Heart right ventricle (tissue), 16 donors: ENCODE measurements around the gene PLB1. TPM values are rescaled to one million over a fixed set of nuclear protein-coding genes. Genes with fewer than 3 reads are reported as not detected.

Source experiments
- ATAC-seq, 8 donors: fragments of 200-7000 bp; cut with Tn5 transposase; one replicate each; pipeline ENCODE4 v1.9.1; 2020; ENCODE audit warnings: mild to moderate bottlenecking in 8 of 8, moderate library complexity in 8 of 8, moderate number of reproducible peaks in 1 of 8
- DNase-seq, 2 donors: peaks; one replicate each; pipeline ENCODE4 v3.0.0-alpha.2; 2020
- H3K27ac ChIP-seq, 10 donors: fragments of 200-600 bp; sonication (generic) in 2 of 10; one replicate each; pipeline versions ENCODE4 v1.5.0 to v1.8.0; 2020 to 2022; ENCODE audit warnings: mild to moderate bottlenecking in 3 of 10
- H3K27me3 ChIP-seq, 7 donors: fragments of 200-600 bp; one replicate each; pipeline ENCODE4 v1.8.0; 2021 to 2022; ENCODE audit warnings: mild to moderate bottlenecking in 2 of 7
- H3K36me3 ChIP-seq, 9 donors: fragments of 200-600 bp; sonication (generic) in 1 of 9; one replicate each; pipeline versions ENCODE4 v1.5.0 to v1.8.0; 2020 to 2022; ENCODE audit warnings: mild to moderate bottlenecking in 2 of 9
- H3K4me1 ChIP-seq, 9 donors: fragments of 200-600 bp; sonication (generic) in 1 of 9; one replicate each; pipeline versions ENCODE4 v1.5.0 to v1.8.0; 2020 to 2022; ENCODE audit warnings: mild to moderate bottlenecking in 4 of 9
- H3K4me3 ChIP-seq, 10 donors: fragments of 200-600 bp; sonication (generic) in 2 of 10; one replicate each; pipeline versions ENCODE4 v1.5.0 to v1.8.0; 2020 to 2022; ENCODE audit warnings: mild to moderate bottlenecking in 7 of 10, moderate library complexity in 2 of 10
- H3K9me3 ChIP-seq, 11 donors: fragments of 200-600 bp in 10 of 11; sonication (generic) in 2 of 11; one replicate each; pipeline versions ENCODE4 v1.5.0 to v1.8.0; 2013 to 2022; ENCODE audit warnings: mild to moderate bottlenecking in 2 of 11, control low read depth in 1 of 11, moderate library complexity in 1 of 11
- WGBS, 2 donors: extraction: QIAGEN DNeasy Blood & Tissue Kit; methylation state at CpG; one replicate each; pipeline ENCODE4 v1.1.7; 2013; ENCODE audit warnings: inconsistent platforms in 1 of 2; 5-methylcytosine and 5-hydroxymethylcytosine counted together
- intact Hi-C, 10 donors: fragments of 100-400 bp; cut with DNase I; formaldehyde crosslinking; loops; one replicate each; pipeline versions ENCODE4 v1.11.1 to v1.14.2; 2022
- polyA plus RNA-seq, 2 donors: library from polyadenylated mRNA; stranded (reverse); fragments of 200-250 nt; gene quantifications; one replicate each; pipeline ENCODE4 v1.2.3, GENCODE V29; 2013
- total RNA-seq, 10 donors: library from RNA; stranded (reverse); fragmentation: NEBNext Ultra II Directional in 3 of 10; extraction: Animal tissue kit (Norgen Biotek cat#: 25700) in 3 of 10; gene quantifications; one replicate each; pipeline versions ENCODE4 v1.2.1 to v1.2.4, GENCODE V29; 2021 to 2023
- TF ChIP-seq, protein P1 (sequence below), 9 donors: fragments of 200-600 bp; sonication (generic) in 2 of 9; IDR thresholded peaks; one replicate each; pipeline versions ENCODE4 v1.5.0 to v1.8.0; 2021 to 2022; ENCODE audit warnings: antibody characterized with exemption in 9 of 9, mild to moderate bottlenecking in 5 of 9, moderate library complexity in 1 of 9
- donor health status: Arrhythmogenic right ventricular cardiomyopathy.
- donor health status: ischemic (EF 13 %, LVEDD 7.1; RV severe dilation, severe dysfunction).
- donor health status: healthy with polysubstance abuse.
- donor health status: DM: no; HTN: yes; CAD: no.
- donor health status: DM: no; HTN: no; CAD: no.
- donor health status: ischemic (EF 25% LVEDD 6.9; RV normal size, moderate dysfunction).
- donor health status: ischemic (EF 25% LVEDD 5.7; RV mildly dilated, moderate dysfunction).
- donor health status: healthy.
- donor health status: DM: yes; HTN: yes; CAD: no.
- donor health status: Ischemic cardiomyopathy.
- donor health status: ischemic (EF 35%, LVEDD 5.7; RV mildly dilated, moderate dysfunction).
- donor health status: nonischemic (EF 11% LVEDD 7.7; RV severe dilation, severe dysfunction).
- donor health status: DM: yes; HTN: yes; CAD: no.
- donor health status: PGD.
- donor health status: ischemic (EF 29% LVEDD 5.4; RV normal size, mild dysfunction).
- donor health status: nonischemic (EF 23%, LVEDD 6.1; RV moderate dilation, normal function).

PLB1 gene
- total and polyA plus RNA-seq, 12 donors = 0.34 to 6.1 (median 1.4) TPM

DNA sequence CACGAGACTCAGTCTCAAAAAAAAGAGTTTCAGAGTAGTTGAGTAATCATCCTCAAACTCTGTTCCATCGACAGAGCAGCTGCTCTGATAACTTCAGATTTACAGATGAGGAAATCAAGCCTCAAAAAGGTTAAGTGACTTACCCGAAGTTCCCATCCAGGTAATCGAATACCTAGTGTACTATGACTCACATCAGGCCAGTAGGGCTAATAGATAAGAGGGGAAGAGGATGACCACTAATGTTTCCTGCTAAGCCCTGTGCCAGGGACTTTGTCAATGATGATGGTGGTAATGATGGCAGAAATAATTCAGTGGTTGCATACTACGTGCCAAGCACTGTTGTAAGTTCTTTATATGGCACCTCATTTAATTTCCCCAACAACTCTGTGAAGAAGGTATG lies 80.9 kb downstream of the PLB1 start:
- H3K27ac ChIP-seq = no peak overlapping the region
- 87% methylated on average over 5 of the region's 5 CpGs for WGBS, 2 donors

GRCh38 chr2:28577791-28578680 lies 82.2 kb downstream of the PLB1 start:
- intact Hi-C loops = no loop called here
- H3K36me3 ChIP-seq = no peaks in the 10 kb centered on the region
- H3K4me3 ChIP-seq = no peak overlapping the region
- ATAC-seq (no peak), DNase-seq (no peak)
- peaks cover 0 to 5% (median 0%) of the 10 kb centered on the region in 9 donors for H3K4me1 ChIP-seq
- H3K27ac ChIP-seq = no peak overlapping the region
- 91 to 96% methylated on average over 16 of the region's 16 CpGs for WGBS, 2 donors
- H3K27me3 ChIP-seq = no peaks in the 10 kb centered on the region
- no peaks in the 10 kb centered on the region for H3K9me3 ChIP-seq
- TF ChIP-seq, protein P1, sequence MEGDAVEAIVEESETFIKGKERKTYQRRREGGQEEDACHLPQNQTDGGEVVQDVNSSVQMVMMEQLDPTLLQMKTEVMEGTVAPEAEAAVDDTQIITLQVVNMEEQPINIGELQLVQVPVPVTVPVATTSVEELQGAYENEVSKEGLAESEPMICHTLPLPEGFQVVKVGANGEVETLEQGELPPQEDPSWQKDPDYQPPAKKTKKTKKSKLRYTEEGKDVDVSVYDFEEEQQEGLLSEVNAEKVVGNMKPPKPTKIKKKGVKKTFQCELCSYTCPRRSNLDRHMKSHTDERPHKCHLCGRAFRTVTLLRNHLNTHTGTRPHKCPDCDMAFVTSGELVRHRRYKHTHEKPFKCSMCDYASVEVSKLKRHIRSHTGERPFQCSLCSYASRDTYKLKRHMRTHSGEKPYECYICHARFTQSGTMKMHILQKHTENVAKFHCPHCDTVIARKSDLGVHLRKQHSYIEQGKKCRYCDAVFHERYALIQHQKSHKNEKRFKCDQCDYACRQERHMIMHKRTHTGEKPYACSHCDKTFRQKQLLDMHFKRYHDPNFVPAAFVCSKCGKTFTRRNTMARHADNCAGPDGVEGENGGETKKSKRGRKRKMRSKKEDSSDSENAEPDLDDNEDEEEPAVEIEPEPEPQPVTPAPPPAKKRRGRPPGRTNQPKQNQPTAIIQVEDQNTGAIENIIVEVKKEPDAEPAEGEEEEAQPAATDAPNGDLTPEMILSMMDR (IDR thresholded peaks at IDR 0.05) = no peak

More for the DNA sequence above, 80.9 kb downstream of the PLB1 start:
- TF ChIP-seq, protein P1 (IDR thresholded peaks at IDR 0.05) = no peak
- intact Hi-C loops = no loop called here
- Histone ChIP-seq H3K4me3 (no peak overlapping the region), H3K4me1 (no peaks in the 10 kb centered on the region), H3K27me3 (no peaks in the 10 kb centered on the region), H3K36me3 (no peaks in the 10 kb centered on the region), H3K9me3 (peaks cover 0 to 3% (median 0%) of the 10 kb centered on the region in 11 donors)
- DNase-seq (no peak), ATAC-seq (no peak)

- TF ChIP-seq, protein P1 (IDR thresholded peaks at IDR 0.05) = no peak
- intact Hi-C loops = no loop called here
- H3K9me3 ChIP-seq = no peaks in the 10 kb centered on the region
- H3K36me3 ChIP-seq = no peaks in the 10 kb centered on the region
- WGBS, 2 donors = 93 to 97% methylated on average over 2 of the region's 2 CpGs
- DNase-seq (no peak), ATAC-seq (no peak)
- H3K4me3 ChIP-seq = no peak overlapping the region
- H3K27ac ChIP-seq = no peak overlapping the region
- H3K27me3 ChIP-seq = no peaks in the 10 kb centered on the region
- peaks cover 0 to 12% (median 5%) of the 10 kb centered on the region in 9 donors for H3K4me1 ChIP-seq
Measured at GRCh38 chr2:28578774-28579173, 82.9 kb downstream of the PLB1 start.

GRCh38 chr2:28579606-28580005 lies 83.7 kb downstream of the PLB1 start:
- intact Hi-C loops = no loop called here
- 90 to 93% methylated on average over 3 of the region's 3 CpGs for WGBS, 2 donors
- H3K27ac ChIP-seq = no peak overlapping the region

More at GRCh38 chr2:28579606-28580005, 83.7 kb downstream of the PLB1 start:
- DNase-seq = no peak
- peaks cover 0 to 21% (median 13%) of the 10 kb centered on the region in 9 donors for H3K4me1 ChIP-seq
- no peak for ATAC-seq
- TF ChIP-seq, protein P1 (IDR thresholded peaks at IDR 0.05) = no peak
- H3K4me3 ChIP-seq = no peak overlapping the region
- no peaks in the 10 kb centered on the region for H3K9me3 ChIP-seq
- H3K27me3 ChIP-seq = no peaks in the 10 kb centered on the region
- no peaks in the 10 kb centered on the region for H3K36me3 ChIP-seq
